Measurements from ENCODE around the gene TBC1D22A. TPM values are rescaled to one million over a fixed set of nuclear protein-coding genes. Genes with fewer than 3 reads are reported as not detected.

TBC1D22A gene
- polyA plus RNA-seq, 4 donors = 17.7 to 26.4 (median 21.0) TPM

DNA sequence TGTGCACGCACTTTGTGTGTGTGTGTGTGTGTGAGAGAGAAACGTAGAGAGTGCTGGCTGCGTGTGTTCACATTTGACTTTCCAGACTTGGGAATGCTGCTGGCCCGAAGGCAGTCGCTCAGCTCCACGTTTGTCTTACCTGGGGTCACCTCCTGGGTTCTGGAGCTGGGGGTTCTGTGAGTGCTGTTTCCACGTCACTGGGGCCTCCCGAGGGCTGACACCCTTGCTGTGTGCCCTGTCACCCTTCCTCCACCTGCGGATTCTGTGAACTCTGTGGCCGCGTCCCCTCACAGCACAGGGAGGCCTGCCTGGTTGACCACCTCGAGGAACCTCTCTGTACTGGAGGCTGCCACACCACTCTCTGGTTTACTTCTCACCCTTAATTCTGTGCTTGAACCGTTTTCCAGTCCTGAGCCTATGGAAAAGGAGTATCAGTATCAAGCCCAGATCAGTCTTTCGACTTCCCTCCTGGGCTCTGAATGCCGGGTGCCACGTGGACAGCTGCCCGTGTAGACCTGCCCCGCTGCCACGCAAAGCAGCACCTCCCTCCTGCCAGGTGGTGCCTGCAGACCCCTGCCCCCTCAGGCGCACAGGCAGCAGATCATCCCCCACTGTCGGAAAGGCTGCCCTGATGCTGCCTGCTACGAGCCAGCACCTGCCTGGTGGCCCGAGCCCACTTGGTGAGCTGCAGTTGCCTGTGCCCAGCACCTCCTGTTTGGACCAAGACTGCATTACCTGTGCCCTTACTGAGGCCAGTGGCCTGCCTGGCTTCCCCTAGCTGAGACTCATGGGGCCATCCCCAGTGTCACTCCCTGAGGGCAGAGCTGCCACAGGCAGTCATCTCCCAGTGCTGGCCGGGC, 233.3 kb downstream of the TBC1D22A start:
- Histone ChIP-seq H3K9me3 (ENCODE audit: control insufficient read depth in 2 of 2, insufficient read depth in 1 of 2, low read depth in 1 of 2, low read length in 1 of 2) (no peaks in the 10 kb centered on the region), H3K4me1 (ENCODE audit: control insufficient read depth in 3 of 3, insufficient read depth in 2 of 3, low read depth in 1 of 3, low read length in 2 of 3) (no peaks in the 10 kb centered on the region), H3K27me3 (ENCODE audit: control insufficient read depth in 3 of 3, insufficient read depth in 3 of 3, low read length in 3 of 3) (no peaks in the 10 kb centered on the region), H3K36me3 (ENCODE audit: control insufficient read depth in 3 of 3, insufficient read depth in 2 of 3, low read depth in 1 of 3, low read length in 3 of 3) (peaks cover 0 to 47% (median 3%) of the 10 kb centered on the region in 3 donors), H3K4me3 (ENCODE audit: low read depth in 1 of 3, low read length in 3 of 3) (no peak overlapping the region), H3K27ac (ENCODE audit: low read depth in 1 of 3, low read length in 2 of 3) (no peak overlapping the region)
- WGBS, 3 donors = 92 to 96% (median 94%) methylated on average over 24 of the region's 24 CpGs
- no peak for DNase-seq
- FAIRE-seq = no peak

DNA sequence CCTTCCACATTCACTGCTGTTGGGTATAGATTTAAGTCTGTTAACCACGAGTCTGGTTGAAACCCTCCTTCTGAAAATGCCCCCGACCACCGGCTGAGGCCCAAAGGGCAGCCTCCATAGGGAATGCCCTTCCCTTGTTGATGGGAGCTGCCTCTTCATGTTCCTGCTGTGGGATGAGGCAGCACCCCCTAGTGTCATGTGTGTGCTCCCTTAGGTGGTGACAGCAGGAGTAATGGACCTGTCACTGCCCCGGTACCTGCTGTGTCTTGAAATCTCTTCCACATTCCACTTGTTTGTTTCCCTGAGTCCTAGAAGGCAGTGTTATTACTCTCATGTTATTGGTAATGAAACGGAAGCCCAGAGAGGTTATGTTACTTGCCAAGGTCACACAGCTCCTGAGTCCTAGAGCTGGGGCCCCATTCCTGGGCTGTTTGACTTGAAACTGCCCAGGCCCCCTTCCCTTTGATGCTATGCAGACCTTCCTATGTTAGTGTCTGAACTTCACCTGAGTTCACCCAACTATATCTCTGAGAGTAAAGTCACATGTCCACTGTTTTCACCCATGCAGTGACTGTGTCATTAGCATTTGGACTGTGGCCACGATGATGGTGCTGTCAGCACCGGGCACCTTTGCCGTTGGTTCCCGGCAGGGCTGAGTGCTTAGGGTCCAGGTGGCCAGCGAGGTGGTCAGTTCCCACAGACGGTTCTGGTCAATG, 234.3 kb downstream of the TBC1D22A start:
- Histone ChIP-seq H3K27me3 (ENCODE audit: control insufficient read depth in 3 of 3, insufficient read depth in 3 of 3, low read length in 3 of 3) (no peaks in the 10 kb centered on the region), H3K4me1 (ENCODE audit: control insufficient read depth in 3 of 3, insufficient read depth in 2 of 3, low read depth in 1 of 3, low read length in 2 of 3) (no peaks in the 10 kb centered on the region), H3K27ac (ENCODE audit: low read depth in 1 of 3, low read length in 2 of 3) (no peak overlapping the region), H3K36me3 (ENCODE audit: control insufficient read depth in 3 of 3, insufficient read depth in 2 of 3, low read depth in 1 of 3, low read length in 3 of 3) (peaks cover 0 to 38% (median 3%) of the 10 kb centered on the region in 3 donors), H3K9me3 (ENCODE audit: control insufficient read depth in 2 of 2, insufficient read depth in 1 of 2, low read depth in 1 of 2, low read length in 1 of 2) (no peaks in the 10 kb centered on the region), H3K4me3 (ENCODE audit: low read depth in 1 of 3, low read length in 3 of 3) (no peak overlapping the region)
- peak; percentile 18 to 28 for DNase-seq
- WGBS, 3 donors = 81 to 91% (median 86%) methylated on average over 11 of the region's 11 CpGs
- FAIRE-seq = no peak

DNA sequence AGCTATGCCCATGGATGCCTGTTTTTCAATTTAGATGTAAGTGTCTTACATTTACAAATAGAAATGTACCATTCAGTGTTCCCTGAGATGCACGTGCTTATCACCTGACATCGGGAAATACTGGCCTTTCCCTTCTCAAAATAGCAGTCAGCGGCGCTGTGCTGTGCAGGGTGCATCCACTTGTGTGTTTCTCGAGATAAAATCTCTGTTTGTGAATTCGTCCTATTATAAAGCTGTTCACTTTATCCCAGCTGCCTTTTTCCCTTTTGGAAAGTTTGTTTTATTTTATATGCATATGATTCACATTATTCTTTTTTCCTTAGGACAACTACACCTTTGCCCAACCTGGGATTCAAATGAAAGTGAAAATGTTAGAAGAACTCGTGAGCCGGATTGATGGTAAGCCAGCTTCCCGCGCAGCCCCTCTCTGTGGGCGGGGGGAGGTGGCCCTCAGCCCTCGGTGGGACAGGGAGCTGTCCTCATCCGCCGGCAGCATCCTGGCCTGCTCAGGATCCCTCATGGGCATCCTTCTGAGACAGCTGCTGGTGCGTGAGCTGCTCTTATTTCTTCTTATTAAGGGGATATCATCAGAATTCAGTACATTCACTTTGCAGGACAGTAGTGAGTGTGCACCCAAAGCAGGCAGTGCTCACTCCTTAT, 235.0 kb downstream of the TBC1D22A start:
- Histone ChIP-seq H3K4me3 (ENCODE audit: low read depth in 1 of 3, low read length in 3 of 3) (no peak overlapping the region), H3K9me3 (ENCODE audit: control insufficient read depth in 2 of 2, insufficient read depth in 1 of 2, low read depth in 1 of 2, low read length in 1 of 2) (no peaks in the 10 kb centered on the region), H3K4me1 (ENCODE audit: control insufficient read depth in 3 of 3, insufficient read depth in 2 of 3, low read depth in 1 of 3, low read length in 2 of 3) (no peaks in the 10 kb centered on the region), H3K27me3 (ENCODE audit: control insufficient read depth in 3 of 3, insufficient read depth in 3 of 3, low read length in 3 of 3) (no peaks in the 10 kb centered on the region), H3K36me3 (ENCODE audit: control insufficient read depth in 3 of 3, insufficient read depth in 2 of 3, low read depth in 1 of 3, low read length in 3 of 3) (peaks cover 0 to 31% (median 3%) of the 10 kb centered on the region in 3 donors), H3K27ac (ENCODE audit: low read depth in 1 of 3, low read length in 2 of 3) (no peak overlapping the region)
- 88 to 90% (median 89%) methylated on average over 15 of the region's 15 CpGs for WGBS, 3 donors
- DNase-seq = no peak
- FAIRE-seq = no peak

DNA sequence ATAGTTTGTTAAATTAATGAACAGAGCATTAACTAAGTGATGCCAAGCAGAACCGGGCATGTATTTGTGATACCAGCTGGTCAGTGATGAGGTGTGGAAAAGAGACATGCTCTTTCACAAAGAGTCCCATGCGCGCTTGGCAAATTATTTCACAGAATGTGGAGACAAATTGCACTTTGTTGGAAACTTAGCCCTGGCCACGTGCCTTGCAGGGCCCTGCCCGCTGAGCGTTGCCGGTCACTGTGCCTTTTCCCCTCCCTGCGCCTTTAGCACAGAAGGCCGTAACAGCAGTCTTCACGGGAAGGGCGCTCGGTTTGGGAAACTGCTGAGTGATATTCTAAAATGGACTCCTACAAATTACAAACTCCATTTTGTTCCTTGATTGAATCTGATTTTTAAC, 235.9 kb downstream of the TBC1D22A start:
- Histone ChIP-seq H3K9me3 (ENCODE audit: control insufficient read depth in 2 of 2, insufficient read depth in 1 of 2, low read depth in 1 of 2, low read length in 1 of 2) (no peaks in the 10 kb centered on the region), H3K27ac (ENCODE audit: low read depth in 1 of 3, low read length in 2 of 3) (no peak overlapping the region), H3K4me1 (ENCODE audit: control insufficient read depth in 3 of 3, insufficient read depth in 2 of 3, low read depth in 1 of 3, low read length in 2 of 3) (no peaks in the 10 kb centered on the region), H3K4me3 (ENCODE audit: low read depth in 1 of 3, low read length in 3 of 3) (no peak overlapping the region), H3K27me3 (ENCODE audit: control insufficient read depth in 3 of 3, insufficient read depth in 3 of 3, low read length in 3 of 3) (no peaks in the 10 kb centered on the region), H3K36me3 (ENCODE audit: control insufficient read depth in 3 of 3, insufficient read depth in 2 of 3, low read depth in 1 of 3, low read length in 3 of 3) (peaks cover 0 to 28% (median 3%) of the 10 kb centered on the region in 3 donors)
- WGBS, 3 donors = 97% methylated on average over 12 of the region's 12 CpGs
- DNase-seq = no peak
- no peak for FAIRE-seq

DNA sequence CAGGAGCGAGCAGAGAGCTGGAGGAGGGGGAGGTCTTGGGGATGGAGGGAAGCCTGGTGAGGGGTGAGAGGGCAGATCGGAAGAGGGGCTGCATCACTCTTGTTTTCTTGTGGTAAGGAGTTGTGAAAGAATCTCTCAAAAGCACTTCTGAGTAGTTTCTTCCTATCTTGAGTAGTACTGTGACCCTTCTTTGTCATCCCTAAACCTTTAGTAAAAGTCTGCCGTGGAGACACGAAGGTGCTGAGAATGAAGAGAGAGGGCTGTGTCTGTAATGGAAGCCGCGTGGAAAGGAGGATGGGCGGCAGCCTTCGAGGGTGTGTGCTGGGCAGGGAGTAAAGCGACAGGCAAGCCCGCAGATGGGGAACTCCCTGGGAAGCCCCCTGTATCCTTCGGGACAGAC, 237.8 kb downstream of the TBC1D22A start:
- Histone ChIP-seq H3K27ac (ENCODE audit: low read depth in 1 of 3, low read length in 2 of 3) (no peak overlapping the region), H3K9me3 (ENCODE audit: control insufficient read depth in 2 of 2, insufficient read depth in 1 of 2, low read depth in 1 of 2, low read length in 1 of 2) (no peaks in the 10 kb centered on the region), H3K27me3 (ENCODE audit: control insufficient read depth in 3 of 3, insufficient read depth in 3 of 3, low read length in 3 of 3) (no peaks in the 10 kb centered on the region), H3K4me1 (ENCODE audit: control insufficient read depth in 3 of 3, insufficient read depth in 2 of 3, low read depth in 1 of 3, low read length in 2 of 3) (no peaks in the 10 kb centered on the region), H3K4me3 (ENCODE audit: low read depth in 1 of 3, low read length in 3 of 3) (no peak overlapping the region), H3K36me3 (ENCODE audit: control insufficient read depth in 3 of 3, insufficient read depth in 2 of 3, low read depth in 1 of 3, low read length in 3 of 3) (peaks cover 0 to 20% (median 1%) of the 10 kb centered on the region in 3 donors)
- DNase-seq (no peak), FAIRE-seq (no peak)
- WGBS, 3 donors = 89 to 95% (median 89%) methylated on average over 11 of the region's 11 CpGs

DNA sequence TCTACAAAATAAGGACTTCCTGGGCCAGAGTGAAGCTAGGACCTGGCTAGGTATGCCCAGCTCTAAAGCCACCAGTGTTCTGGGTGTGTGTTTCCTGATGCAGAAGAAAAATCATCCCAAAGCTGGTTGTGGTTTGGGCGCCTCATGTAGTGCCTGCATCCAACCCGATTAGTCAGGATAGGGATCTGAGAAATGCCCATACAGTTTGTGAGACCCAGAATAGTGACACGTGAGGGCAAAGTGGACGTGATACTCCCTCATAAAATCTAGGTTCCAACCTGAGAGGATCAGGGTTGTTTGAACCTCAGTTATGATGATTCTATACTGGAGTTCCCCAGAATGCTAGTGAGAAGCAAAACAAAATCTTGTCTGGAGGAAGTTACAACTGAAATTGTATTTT, 238.4 kb downstream of the TBC1D22A start:
- H3K27me3 ChIP-seq (ENCODE audit: control insufficient read depth in 3 of 3, insufficient read depth in 3 of 3, low read length in 3 of 3) = no peaks in the 10 kb centered on the region
- H3K36me3 ChIP-seq (ENCODE audit: control insufficient read depth in 3 of 3, insufficient read depth in 2 of 3, low read depth in 1 of 3, low read length in 3 of 3) = peaks cover 0 to 15% (median 0%) of the 10 kb centered on the region in 3 donors
- H3K4me1 ChIP-seq (ENCODE audit: control insufficient read depth in 3 of 3, insufficient read depth in 2 of 3, low read depth in 1 of 3, low read length in 2 of 3) = no peaks in the 10 kb centered on the region
- no peak for FAIRE-seq
- no peak overlapping the region for H3K4me3 ChIP-seq (ENCODE audit: low read depth in 1 of 3, low read length in 3 of 3)
- H3K27ac ChIP-seq (ENCODE audit: low read depth in 1 of 3, low read length in 2 of 3) = no peak overlapping the region
- H3K9me3 ChIP-seq (ENCODE audit: control insufficient read depth in 2 of 2, insufficient read depth in 1 of 2, low read depth in 1 of 2, low read length in 1 of 2) = no peaks in the 10 kb centered on the region
- WGBS, 3 donors = 85 to 93% (median 88%) methylated on average over 4 of the region's 4 CpGs
- no peak for DNase-seq

DNA sequence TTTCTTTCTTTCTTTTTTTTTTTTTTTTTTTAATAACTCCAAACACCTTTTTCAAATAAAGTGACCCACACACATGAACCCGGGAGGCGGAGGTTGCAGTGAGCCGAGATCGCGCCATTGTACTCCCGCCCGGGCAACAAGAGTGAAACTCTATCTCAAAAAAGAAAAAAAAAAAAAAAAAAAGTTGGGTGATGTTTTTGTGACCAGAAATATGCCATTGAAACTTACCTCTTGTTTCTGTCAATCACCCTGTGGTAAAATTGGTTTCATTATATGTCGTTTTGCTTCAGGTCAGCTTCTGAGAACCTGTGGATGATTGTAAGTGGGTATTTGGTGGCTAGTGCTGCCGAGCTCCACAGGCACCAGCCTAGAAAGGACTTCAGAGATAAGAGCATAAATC, 238.8 kb downstream of the TBC1D22A start:
- WGBS, 3 donors = 76 to 94% (median 90%) methylated on average over 9 of the region's 9 CpGs
- H3K27me3 ChIP-seq (ENCODE audit: control insufficient read depth in 3 of 3, insufficient read depth in 3 of 3, low read length in 3 of 3) = no peaks in the 10 kb centered on the region
- no peak overlapping the region for H3K27ac ChIP-seq (ENCODE audit: low read depth in 1 of 3, low read length in 2 of 3)
- no peak for FAIRE-seq
- no peak overlapping the region for H3K4me3 ChIP-seq (ENCODE audit: low read depth in 1 of 3, low read length in 3 of 3)
- peaks cover 0 to 13% (median 0%) of the 10 kb centered on the region in 3 donors for H3K36me3 ChIP-seq (ENCODE audit: control insufficient read depth in 3 of 3, insufficient read depth in 2 of 3, low read depth in 1 of 3, low read length in 3 of 3)
- H3K9me3 ChIP-seq (ENCODE audit: control insufficient read depth in 2 of 2, insufficient read depth in 1 of 2, low read depth in 1 of 2, low read length in 1 of 2) = no peaks in the 10 kb centered on the region
- no peaks in the 10 kb centered on the region for H3K4me1 ChIP-seq (ENCODE audit: control insufficient read depth in 3 of 3, insufficient read depth in 2 of 3, low read depth in 1 of 3, low read length in 2 of 3)
- no peak for DNase-seq

DNA sequence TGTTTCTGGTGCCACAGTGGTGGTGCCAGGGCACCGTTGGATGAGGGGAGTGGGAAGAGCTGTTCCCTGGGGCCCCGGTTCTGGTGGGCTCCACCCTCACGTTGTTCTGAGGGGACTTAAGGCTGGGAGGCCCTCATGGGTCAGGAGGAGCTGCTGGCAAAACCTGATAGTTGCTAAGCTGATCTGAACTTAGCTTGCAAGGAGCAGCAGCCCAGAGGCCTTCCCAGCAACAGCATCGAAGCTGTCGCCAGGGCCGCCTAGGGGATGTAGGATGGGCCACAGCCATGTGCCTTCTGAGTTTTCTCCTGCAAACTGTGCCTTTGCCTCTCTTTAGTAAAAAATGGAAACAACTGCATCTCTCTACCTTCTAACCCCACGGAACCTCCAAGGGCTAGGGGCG, 240.2 kb downstream of the TBC1D22A start:
- no peak overlapping the region for H3K27ac ChIP-seq (ENCODE audit: low read depth in 1 of 3, low read length in 2 of 3)
- no peaks in the 10 kb centered on the region for H3K4me1 ChIP-seq (ENCODE audit: control insufficient read depth in 3 of 3, insufficient read depth in 2 of 3, low read depth in 1 of 3, low read length in 2 of 3)
- no peak for DNase-seq
- H3K27me3 ChIP-seq (ENCODE audit: control insufficient read depth in 3 of 3, insufficient read depth in 3 of 3, low read length in 3 of 3) = no peaks in the 10 kb centered on the region
- WGBS, 3 donors = 87 to 90% (median 90%) methylated on average over 8 of the region's 8 CpGs
- no peak overlapping the region for H3K4me3 ChIP-seq (ENCODE audit: low read depth in 1 of 3, low read length in 3 of 3)
- no peaks in the 10 kb centered on the region for H3K9me3 ChIP-seq (ENCODE audit: control insufficient read depth in 2 of 2, insufficient read depth in 1 of 2, low read depth in 1 of 2, low read length in 1 of 2)
- H3K36me3 ChIP-seq (ENCODE audit: control insufficient read depth in 3 of 3, insufficient read depth in 2 of 3, low read depth in 1 of 3, low read length in 3 of 3) = peaks cover 0 to 14% (median 0%) of the 10 kb centered on the region in 3 donors
- FAIRE-seq = no peak
